Measurements from ENCODE around the gene KREMEN2. TPM values are rescaled to one million over a fixed set of nuclear protein-coding genes. Genes with fewer than 3 reads are reported as not detected.

KREMEN2 gene
- total RNA-seq, 1 donor from 2014 or later: not detected

GRCh38 chr16:2960183-2961010 lies 3.7 kb upstream of the KREMEN2 start:
- Mint-ChIP-seq H3K27ac (ENCODE audit: unreplicated experiment) (no peak overlapping the region), H3K9me3 (ENCODE audit: unreplicated experiment) (no peaks in the 10 kb centered on the region), H3K4me1 (ENCODE audit: unreplicated experiment) (peaks cover 7% of the 10 kb centered on the region), H3K36me3 (ENCODE audit: low read depth, unreplicated experiment) (no peaks in the 10 kb centered on the region), H3K4me3 (ENCODE audit: unreplicated experiment) (no peak overlapping the region), H3K27me3 (ENCODE audit: unreplicated experiment) (peaks cover 15% of the 10 kb centered on the region)
- no peak for DNase-seq (ENCODE audit: low spot score)
- no peak for TF ChIP-seq CTCF (IDR thresholded peaks at IDR 0.05; ENCODE audit: unreplicated experiment)

GRCh38 chr16:2962334-2963073 lies 1.6 kb upstream of the KREMEN2 start:
- Mint-ChIP-seq H3K27me3 (ENCODE audit: unreplicated experiment) (peaks cover 15% of the 10 kb centered on the region), H3K36me3 (ENCODE audit: low read depth, unreplicated experiment) (no peaks in the 10 kb centered on the region), H3K9me3 (ENCODE audit: unreplicated experiment) (no peaks in the 10 kb centered on the region), H3K4me1 (ENCODE audit: unreplicated experiment) (peaks cover 2% of the 10 kb centered on the region), H3K4me3 (ENCODE audit: unreplicated experiment) (no peak overlapping the region), H3K27ac (ENCODE audit: unreplicated experiment) (no peak overlapping the region)
- no peak for DNase-seq (ENCODE audit: low spot score)
- no peak for TF ChIP-seq CTCF (IDR thresholded peaks at IDR 0.05; ENCODE audit: unreplicated experiment)

GRCh38 chr16:2963074-2963722 lies 877 bp upstream of the KREMEN2 start:
- no peak overlapping the region for H3K4me3 Mint-ChIP-seq (ENCODE audit: unreplicated experiment)
- no peak for DNase-seq (ENCODE audit: low spot score)
- peaks cover 3% of the 10 kb centered on the region for H3K4me1 Mint-ChIP-seq (ENCODE audit: unreplicated experiment)
- peaks cover 2% of the 10 kb centered on the region for H3K36me3 Mint-ChIP-seq (ENCODE audit: low read depth, unreplicated experiment)
- H3K9me3 Mint-ChIP-seq (ENCODE audit: unreplicated experiment): no peaks in the 10 kb centered on the region
- TF ChIP-seq CTCF (IDR thresholded peaks at IDR 0.05; ENCODE audit: unreplicated experiment): no peak
- H3K27ac Mint-ChIP-seq (ENCODE audit: unreplicated experiment): no peak overlapping the region
- peaks cover 17% of the 10 kb centered on the region for H3K27me3 Mint-ChIP-seq (ENCODE audit: unreplicated experiment)

- H3K4me1 Mint-ChIP-seq (ENCODE audit: unreplicated experiment): peaks cover 8% of the 10 kb centered on the region
- peaks cover 4% of the 10 kb centered on the region for H3K36me3 Mint-ChIP-seq (ENCODE audit: low read depth, unreplicated experiment)
- no peaks in the 10 kb centered on the region for H3K9me3 Mint-ChIP-seq (ENCODE audit: unreplicated experiment)
- no peak overlapping the region for H3K4me3 Mint-ChIP-seq (ENCODE audit: unreplicated experiment)
- no peak overlapping the region for H3K27ac Mint-ChIP-seq (ENCODE audit: unreplicated experiment)
- TF ChIP-seq CTCF (IDR thresholded peaks at IDR 0.05; ENCODE audit: unreplicated experiment): no peak
- H3K27me3 Mint-ChIP-seq (ENCODE audit: unreplicated experiment): peaks cover 24% of the 10 kb centered on the region
- peak; percentile 50 for DNase-seq (ENCODE audit: low spot score)
Observed at GRCh38 chr16:2964475-2965336, 631 bp downstream of the KREMEN2 start.

Measured in endothelial cell (in vitro differentiated cells).